Osteocyte (in vitro differentiated cells): ENCODE measurements around the gene DDIAS. TPM values are rescaled to one million over a fixed set of nuclear protein-coding genes. Genes with fewer than 3 reads are reported as not detected.
"Not testable (repeated sequence)": the region's sequence is repeated elsewhere in the genome, so short reads cannot be mapped to it uniquely, and the experiment has no call there.

Experiments
- DNase-seq: peaks from one replicate; pipeline ENCODE4 v3.0.0; 2021; ENCODE audit warnings: mixed read lengths; ENCODE audit not compliant: unreplicated experiment; ENCODE audit errors: extremely low spot score
- H3K27ac Mint-ChIP-seq: one replicate; pipeline ENCODE4 v1.8.0; 2021; ENCODE audit warnings: mild to moderate bottlenecking, mixed read lengths; ENCODE audit not compliant: unreplicated experiment
- H3K27me3 Mint-ChIP-seq: one replicate; pipeline ENCODE4 v1.8.0; 2021; ENCODE audit warnings: mixed read lengths; ENCODE audit not compliant: unreplicated experiment
- H3K36me3 Mint-ChIP-seq: one replicate; pipeline ENCODE4 v1.8.0; 2021; ENCODE audit warnings: mixed read lengths; ENCODE audit not compliant: unreplicated experiment
- H3K4me1 Mint-ChIP-seq: one replicate; pipeline ENCODE4 v1.8.0; 2021; ENCODE audit warnings: mixed read lengths; ENCODE audit not compliant: unreplicated experiment
- H3K4me3 Mint-ChIP-seq: one replicate; pipeline ENCODE4 v1.8.0; 2021; ENCODE audit warnings: mild to moderate bottlenecking, moderate library complexity, mixed read lengths; ENCODE audit not compliant: unreplicated experiment
- H3K9me3 Mint-ChIP-seq: one replicate; pipeline ENCODE4 v1.8.0; 2021; ENCODE audit warnings: mixed read lengths; ENCODE audit not compliant: unreplicated experiment
- total RNA-seq: library from RNA; stranded (reverse); gene quantifications from 2 replicates; pipeline ENCODE4 v1.2.1, GENCODE V29; 2021
- TF ChIP-seq, protein P1 (sequence below): fragments of 200-600 bp; sonication (generic); IDR thresholded peaks from 2 replicates; pipeline ENCODE4 v1.5.0; 2021; ENCODE audit warnings: antibody characterized with exemption, mild to moderate bottlenecking, moderate library complexity

Gene DDIAS
- total RNA-seq, 1 donor from 2014 or later, result 2.9 TPM

DNA sequence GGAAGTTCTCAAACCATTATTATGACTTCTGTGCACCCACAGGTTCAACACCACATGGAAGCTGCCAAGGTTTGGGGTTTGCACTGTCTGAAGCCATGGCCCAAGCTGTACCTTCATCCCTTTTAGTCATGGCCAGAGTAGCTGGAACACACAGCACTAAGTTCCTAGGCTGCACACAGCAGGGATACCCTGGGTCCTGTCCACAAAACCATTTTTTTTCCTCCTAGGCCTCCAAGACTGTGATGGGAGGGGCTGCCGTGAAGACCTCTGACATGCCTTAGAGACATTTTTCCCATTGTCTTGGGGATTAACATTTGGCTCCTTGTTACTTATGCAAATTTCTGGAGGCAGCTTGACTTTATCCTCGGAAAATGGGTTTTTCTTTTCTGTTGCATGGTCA is 42.7 kb downstream of the DDIAS start:
- Mint-ChIP-seq H3K36me3 (no peaks in the 10 kb centered on the region), H3K27ac (no peak overlapping the region), H3K27me3 (peaks cover 6% of the 10 kb centered on the region), H3K4me1 (no peaks in the 10 kb centered on the region), H3K4me3 (no peak overlapping the region), H3K9me3 (peaks cover 14% of the 10 kb centered on the region)
- TF ChIP-seq, protein P1, sequence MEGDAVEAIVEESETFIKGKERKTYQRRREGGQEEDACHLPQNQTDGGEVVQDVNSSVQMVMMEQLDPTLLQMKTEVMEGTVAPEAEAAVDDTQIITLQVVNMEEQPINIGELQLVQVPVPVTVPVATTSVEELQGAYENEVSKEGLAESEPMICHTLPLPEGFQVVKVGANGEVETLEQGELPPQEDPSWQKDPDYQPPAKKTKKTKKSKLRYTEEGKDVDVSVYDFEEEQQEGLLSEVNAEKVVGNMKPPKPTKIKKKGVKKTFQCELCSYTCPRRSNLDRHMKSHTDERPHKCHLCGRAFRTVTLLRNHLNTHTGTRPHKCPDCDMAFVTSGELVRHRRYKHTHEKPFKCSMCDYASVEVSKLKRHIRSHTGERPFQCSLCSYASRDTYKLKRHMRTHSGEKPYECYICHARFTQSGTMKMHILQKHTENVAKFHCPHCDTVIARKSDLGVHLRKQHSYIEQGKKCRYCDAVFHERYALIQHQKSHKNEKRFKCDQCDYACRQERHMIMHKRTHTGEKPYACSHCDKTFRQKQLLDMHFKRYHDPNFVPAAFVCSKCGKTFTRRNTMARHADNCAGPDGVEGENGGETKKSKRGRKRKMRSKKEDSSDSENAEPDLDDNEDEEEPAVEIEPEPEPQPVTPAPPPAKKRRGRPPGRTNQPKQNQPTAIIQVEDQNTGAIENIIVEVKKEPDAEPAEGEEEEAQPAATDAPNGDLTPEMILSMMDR, result no peak
- no peak for DNase-seq

DNA sequence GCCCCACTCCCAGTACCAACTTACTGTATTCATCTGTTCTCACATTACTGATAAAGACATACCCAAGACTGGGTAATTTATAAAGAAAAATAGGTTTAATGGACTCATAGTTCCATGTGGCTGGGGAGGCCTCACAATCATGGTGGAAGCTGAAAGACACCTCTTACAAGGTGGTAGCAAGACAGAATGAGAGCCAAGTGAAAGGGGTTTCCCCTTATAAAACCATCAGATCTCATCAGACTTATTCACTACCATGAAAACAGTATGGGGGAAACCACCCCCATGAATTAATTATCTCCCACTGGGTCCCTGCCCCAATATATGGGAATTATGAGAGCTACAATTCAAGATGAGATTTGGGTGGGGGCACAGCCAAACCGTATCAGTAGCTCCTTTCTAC is 43.5 kb downstream of the DDIAS start:
- H3K4me1 Mint-ChIP-seq, DNase-seq, H3K36me3 Mint-ChIP-seq, H3K27me3 Mint-ChIP-seq, H3K4me3 Mint-ChIP-seq, H3K27ac Mint-ChIP-seq: not testable (repeated sequence)
- H3K9me3 Mint-ChIP-seq, result peaks cover 18% of the 10 kb centered on the region

DNA sequence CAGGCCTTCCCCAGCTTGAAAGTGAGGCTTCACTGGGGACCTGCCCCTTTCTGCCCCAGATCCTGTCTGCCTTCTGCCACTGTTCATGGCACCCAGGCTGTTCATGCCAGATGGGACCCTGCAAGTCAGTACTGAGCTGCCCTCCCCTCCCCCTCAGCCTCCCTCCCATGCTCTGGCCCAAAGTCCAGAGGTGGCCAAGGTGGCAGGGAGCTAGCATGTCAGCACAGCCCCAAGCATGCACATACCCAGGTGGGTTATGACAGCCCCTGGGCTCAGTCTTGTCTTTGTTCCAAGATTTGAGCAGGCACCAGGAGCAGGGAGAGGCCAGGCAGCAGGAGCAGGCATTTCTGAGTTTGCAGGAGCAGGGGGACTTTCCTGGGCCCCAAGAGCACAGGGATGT is 44.1 kb downstream of the DDIAS start:
- H3K4me1 Mint-ChIP-seq, result no peaks in the 10 kb centered on the region
- DNase-seq, result no peak
- peaks cover 17% of the 10 kb centered on the region for H3K9me3 Mint-ChIP-seq
- H3K27ac Mint-ChIP-seq, result no peak overlapping the region
- H3K36me3 Mint-ChIP-seq, result peaks cover 2% of the 10 kb centered on the region
- peaks cover 9% of the 10 kb centered on the region for H3K27me3 Mint-ChIP-seq
- H3K4me3 Mint-ChIP-seq, result no peak overlapping the region
- TF ChIP-seq, protein P1, result no peak

DNA sequence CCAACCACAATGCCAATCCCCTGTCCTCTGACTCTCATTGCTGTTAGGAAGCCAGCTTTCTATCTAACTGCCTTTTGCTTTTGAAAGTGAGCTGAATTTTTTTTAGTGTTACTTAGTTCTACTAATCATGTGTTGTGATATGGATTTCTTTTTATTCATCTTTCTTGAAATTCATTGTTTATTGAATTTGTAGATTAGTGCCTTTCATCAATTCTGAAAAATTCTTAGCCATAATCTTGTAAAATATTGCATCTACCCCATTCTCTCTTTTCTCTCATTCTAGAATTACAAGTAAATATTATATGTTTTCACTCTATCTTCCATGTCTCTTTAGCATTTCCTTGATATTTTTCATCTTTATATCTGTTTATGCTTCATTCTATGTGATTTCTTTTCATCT is 47.8 kb downstream of the DDIAS start:
- TF ChIP-seq, protein P1, result no peak
- no peak for DNase-seq
- peaks cover 20% of the 10 kb centered on the region for H3K9me3 Mint-ChIP-seq
- peaks cover 4% of the 10 kb centered on the region for H3K36me3 Mint-ChIP-seq
- H3K27ac Mint-ChIP-seq, result no peak overlapping the region
- H3K4me3 Mint-ChIP-seq, result no peak overlapping the region
- no peaks in the 10 kb centered on the region for H3K4me1 Mint-ChIP-seq
- H3K27me3 Mint-ChIP-seq, result peaks cover 9% of the 10 kb centered on the region

DNA sequence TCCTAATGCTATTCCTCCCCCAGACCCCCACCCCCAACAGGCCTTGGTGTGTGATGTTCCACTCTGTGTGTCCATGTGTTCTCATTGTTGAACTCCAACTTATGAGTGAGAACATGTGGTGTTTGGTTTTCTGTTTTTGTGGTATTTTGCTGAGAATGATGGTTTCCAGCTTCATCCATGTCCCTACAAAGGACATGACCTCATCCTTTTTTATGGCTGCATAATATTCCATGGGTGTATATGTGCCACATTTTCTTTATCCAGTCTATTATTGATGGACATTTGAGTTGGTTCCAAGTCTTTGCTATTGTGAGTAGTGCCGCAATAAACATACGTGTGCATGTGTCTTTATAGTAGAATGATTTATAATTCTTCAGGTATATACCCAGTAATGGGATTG is 49.0 kb downstream of the DDIAS start:
- DNase-seq, H3K4me1 Mint-ChIP-seq, H3K27ac Mint-ChIP-seq, H3K4me3 Mint-ChIP-seq, H3K27me3 Mint-ChIP-seq, H3K36me3 Mint-ChIP-seq: not testable (repeated sequence)
- peaks cover 30% of the 10 kb centered on the region for H3K9me3 Mint-ChIP-seq

DNA sequence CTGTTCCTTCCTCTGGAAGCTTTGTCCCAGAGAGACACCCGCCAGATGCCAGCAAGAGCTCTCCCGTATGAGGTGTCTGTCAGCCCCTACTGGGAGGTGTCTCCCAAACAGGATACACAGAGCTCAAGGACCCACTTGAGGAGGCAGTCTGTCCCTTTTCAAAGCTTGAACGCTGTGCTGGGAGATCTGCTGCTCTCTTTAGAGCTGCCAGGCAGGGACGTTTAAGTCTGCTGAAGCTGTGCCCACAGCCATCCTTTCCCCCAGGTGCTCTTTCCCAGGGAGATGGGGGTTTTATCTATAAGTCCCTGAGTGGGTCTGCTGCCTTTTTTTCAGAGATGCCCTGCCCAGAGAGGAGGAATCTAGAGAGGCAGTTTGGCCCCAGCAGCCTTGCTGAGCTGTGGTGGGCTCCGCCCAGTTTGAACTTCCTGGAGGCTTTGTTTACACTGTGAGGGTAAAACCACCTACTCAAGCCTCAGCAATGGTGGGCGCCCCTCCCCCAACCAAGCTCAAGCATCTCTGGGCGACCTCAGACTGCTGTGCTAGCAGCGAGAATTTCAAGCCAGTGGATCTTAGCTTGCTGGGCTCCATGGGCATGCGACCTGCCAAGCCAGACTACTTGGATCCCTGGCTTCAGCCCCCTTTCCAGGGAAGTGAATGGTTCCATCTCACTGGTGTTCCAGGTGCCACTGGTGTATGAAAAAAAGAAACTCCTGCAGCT is 54.4 kb downstream of the DDIAS start:
- H3K9me3 Mint-ChIP-seq, result peaks cover 22% of the 10 kb centered on the region
- H3K4me1 Mint-ChIP-seq, H3K36me3 Mint-ChIP-seq, DNase-seq, H3K4me3 Mint-ChIP-seq, H3K27me3 Mint-ChIP-seq, H3K27ac Mint-ChIP-seq: not testable (repeated sequence)
